ENCODE results near the gene FUS. TPM values are rescaled to one million over a fixed set of nuclear protein-coding genes. Genes with fewer than 3 reads are reported as not detected.

The FUS gene
- total and polyA plus RNA-seq, 2 of the 8 experiments (the other 6 are each of a cell fraction or from before 2014, with no cell fraction given), result 484 to 685 TPM

GRCh38 chr16:31179747-31180459 lies at the start of gene FUS (continued):
- TF ChIP-seq SP1 (IDR thresholded peaks at IDR 0.05; ENCODE audit: low read depth, low read length) (peak; percentile 91), BCL11A (IDR thresholded peaks at IDR 0.05; ENCODE audit: low read depth in 2 of 2, low read length in 2 of 2) (no peak), NANOG (IDR thresholded peaks at IDR 0.05; ENCODE audit: insufficient read depth, low read depth, low read length, poor library complexity, severe bottlenecking) (no peak), PHF8 (conservative IDR thresholded peaks at IDR 0.05; ENCODE audit: low read depth, low read length) (peak; percentile 98), GTF2F1 (IDR thresholded peaks at IDR 0.05; ENCODE audit: borderline replicate concordance, low read depth, low read length) (peak; percentile 96), MAX (IDR thresholded peaks at IDR 0.05) (peak; percentile 72), BRCA1 (IDR thresholded peaks at IDR 0.05; ENCODE audit: low read depth, low read length) (0 out of 2 replicates have a peak, but pooled peaks have one; percentile 18), EP300 (IDR thresholded peaks at IDR 0.05; ENCODE audit: borderline replicate concordance in 1 of 2, low read depth in 2 of 2, low read length in 2 of 2) (peak in 1 of 2 experiments; percentile 99; a peak in 2 of 3 replicates), TEAD4 (IDR thresholded peaks at IDR 0.05; ENCODE audit: low read depth, low read length) (no peak), HDAC6 (IDR thresholded peaks at IDR 0.05; ENCODE audit: low read depth, low read length) (no peak), CHD2 (IDR thresholded peaks at IDR 0.05; ENCODE audit: low read length) (no peak; the same call in 1 of the 2 replicates), HDAC2 (IDR thresholded peaks at IDR 0.05; ENCODE audit: borderline replicate concordance in 1 of 2, low read depth in 2 of 2, low read length in 2 of 2) (no peak; a peak in 2 of 4 replicates), MAFK (IDR thresholded peaks at IDR 0.05; ENCODE audit: low read depth, low read length) (no peak), CHD1 (IDR thresholded peaks at IDR 0.05; ENCODE audit: low read depth, low read length) (peak; percentile 98), RBBP5 (IDR thresholded peaks at IDR 0.05; ENCODE audit: borderline replicate concordance, low read depth, low read length) (no peak; the same call in 1 of the 2 replicates), SRF (IDR thresholded peaks at IDR 0.05; ENCODE audit: low read depth, low read length) (no peak), SAP30 (IDR thresholded peaks at IDR 0.05; ENCODE audit: insufficient read depth, insufficient replicate concordance, low read length) (no peak), EGR1 (IDR thresholded peaks at IDR 0.05; ENCODE audit: borderline replicate concordance, low read depth, low read length) (peak; percentile 100), SIRT6 (IDR thresholded peaks at IDR 0.05; ENCODE audit: low read length) (peak; percentile 26), KDM1A (IDR thresholded peaks at IDR 0.05; ENCODE audit: borderline replicate concordance, low read length) (no peak), CREB1 (IDR thresholded peaks at IDR 0.05) (peak; percentile 49; the same call in 1 of the 2 replicates), CEBPB (IDR thresholded peaks at IDR 0.05; ENCODE audit: low read depth, low read length) (no peak), TAF1 (IDR thresholded peaks at IDR 0.05; ENCODE audit: low read depth, low read length) (peak; percentile 100), EZH2 (IDR thresholded peaks at IDR 0.05; ENCODE audit: low read depth, low read length, severe bottlenecking) (no peak), TBP (IDR thresholded peaks at IDR 0.05; ENCODE audit: low read depth, low read length) (peak; percentile 99)
